Astrocyte of the cerebellum (primary cell): ENCODE measurements around the gene DPP10.

Source experiments
- DNase-seq: peaks from one replicate; pipeline ENCODE4 v3.0.0-alpha.2; 2011; ENCODE audit warnings: low read depth
- H3K4me3 ChIP-seq: 2 replicates; pipeline ENCODE4 v1.5.1; 2011; ENCODE audit warnings: mild to moderate bottlenecking, low read depth, low read length, moderate library complexity
- in situ Hi-C: cut with HindIII; loops from 2 replicates; pipeline ENCODE4 v1.10.0; 2017; ENCODE audit warnings: low sequenced_read_pairs
- TF ChIP-seq, protein P1 (sequence below): IDR thresholded peaks from 2 replicates; pipeline ENCODE4 v1.5.1; 2012; ENCODE audit warnings: low read length, low read depth, moderate library complexity, mild to moderate bottlenecking; ENCODE audit errors: missing control alignments

Gene DPP10

DNA sequence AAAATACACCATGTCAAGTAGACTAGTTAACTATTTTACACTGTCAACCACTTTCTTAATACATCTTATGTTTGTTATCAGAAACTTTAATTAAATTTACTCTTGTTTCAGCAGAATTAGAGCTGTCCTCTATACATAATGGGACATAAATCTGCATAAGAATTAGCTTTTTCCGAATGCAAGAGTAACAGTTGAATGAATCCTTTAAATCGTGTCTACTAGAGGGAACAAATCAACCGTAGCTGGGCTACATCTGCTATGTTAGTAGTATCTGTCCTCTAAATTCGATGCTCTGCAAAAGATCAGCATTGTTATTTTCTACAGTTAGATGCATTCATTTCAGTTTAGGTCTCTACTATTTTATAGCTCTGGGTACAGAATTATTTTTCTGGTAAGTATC is 1090.6 kb downstream of the DPP10 start:
- in situ Hi-C loops: no loop called here
- TF ChIP-seq, protein P1, sequence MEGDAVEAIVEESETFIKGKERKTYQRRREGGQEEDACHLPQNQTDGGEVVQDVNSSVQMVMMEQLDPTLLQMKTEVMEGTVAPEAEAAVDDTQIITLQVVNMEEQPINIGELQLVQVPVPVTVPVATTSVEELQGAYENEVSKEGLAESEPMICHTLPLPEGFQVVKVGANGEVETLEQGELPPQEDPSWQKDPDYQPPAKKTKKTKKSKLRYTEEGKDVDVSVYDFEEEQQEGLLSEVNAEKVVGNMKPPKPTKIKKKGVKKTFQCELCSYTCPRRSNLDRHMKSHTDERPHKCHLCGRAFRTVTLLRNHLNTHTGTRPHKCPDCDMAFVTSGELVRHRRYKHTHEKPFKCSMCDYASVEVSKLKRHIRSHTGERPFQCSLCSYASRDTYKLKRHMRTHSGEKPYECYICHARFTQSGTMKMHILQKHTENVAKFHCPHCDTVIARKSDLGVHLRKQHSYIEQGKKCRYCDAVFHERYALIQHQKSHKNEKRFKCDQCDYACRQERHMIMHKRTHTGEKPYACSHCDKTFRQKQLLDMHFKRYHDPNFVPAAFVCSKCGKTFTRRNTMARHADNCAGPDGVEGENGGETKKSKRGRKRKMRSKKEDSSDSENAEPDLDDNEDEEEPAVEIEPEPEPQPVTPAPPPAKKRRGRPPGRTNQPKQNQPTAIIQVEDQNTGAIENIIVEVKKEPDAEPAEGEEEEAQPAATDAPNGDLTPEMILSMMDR: no peak
- DNase-seq: no peak
- no peak overlapping the region for H3K4me3 ChIP-seq

DNA sequence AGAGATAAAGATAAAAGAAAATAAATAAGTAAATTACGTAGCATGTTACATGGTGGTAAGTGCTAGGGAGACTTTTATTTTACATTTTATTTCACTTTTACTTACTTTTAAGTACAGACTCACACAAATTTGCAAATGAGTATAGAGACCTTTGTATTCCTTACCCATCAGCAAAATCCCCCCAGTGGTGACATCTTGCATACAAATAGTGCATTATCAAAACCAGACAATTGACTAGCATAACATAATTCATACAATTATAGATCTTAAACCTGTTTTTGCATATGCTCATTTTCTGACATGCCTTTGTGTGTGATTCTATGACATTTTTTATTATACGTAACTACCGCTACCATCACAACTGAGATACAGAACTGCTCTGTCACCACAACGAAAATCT is 1099.4 kb downstream of the DPP10 start:
- H3K4me3 ChIP-seq: no peak overlapping the region
- DNase-seq: no peak
- in situ Hi-C loops: no loop called here
- TF ChIP-seq, protein P1: no peak

- TF ChIP-seq, protein P1: no peak
- DNase-seq: no peak
- in situ Hi-C loops: no loop called here
- H3K4me3 ChIP-seq: no peak overlapping the region
Measured at GRCh38 chr2:115542331-115542730, 1099.9 kb downstream of the DPP10 start.

DNA sequence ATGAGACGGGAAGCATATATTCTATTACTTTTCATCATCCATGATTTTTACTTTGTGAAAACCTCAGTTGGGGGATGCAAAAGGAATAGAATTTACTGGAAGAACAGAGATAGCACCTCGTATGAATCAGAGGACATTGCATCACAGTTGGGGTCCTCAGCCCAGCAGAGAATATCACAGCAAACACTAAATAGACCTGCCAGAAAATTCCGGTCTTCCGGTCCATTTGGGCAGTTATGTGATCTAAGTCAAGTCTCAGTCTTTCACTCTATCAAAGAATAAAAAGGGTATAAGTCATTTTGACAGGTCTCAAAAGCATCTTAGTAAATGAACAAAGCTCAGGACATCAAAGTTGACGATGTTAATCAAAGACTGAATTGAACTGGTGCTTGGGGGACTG is 1100.6 kb downstream of the DPP10 start:
- in situ Hi-C loops: no loop called here
- TF ChIP-seq, protein P1: no peak
- DNase-seq: no peak
- H3K4me3 ChIP-seq: no peak overlapping the region

DNA sequence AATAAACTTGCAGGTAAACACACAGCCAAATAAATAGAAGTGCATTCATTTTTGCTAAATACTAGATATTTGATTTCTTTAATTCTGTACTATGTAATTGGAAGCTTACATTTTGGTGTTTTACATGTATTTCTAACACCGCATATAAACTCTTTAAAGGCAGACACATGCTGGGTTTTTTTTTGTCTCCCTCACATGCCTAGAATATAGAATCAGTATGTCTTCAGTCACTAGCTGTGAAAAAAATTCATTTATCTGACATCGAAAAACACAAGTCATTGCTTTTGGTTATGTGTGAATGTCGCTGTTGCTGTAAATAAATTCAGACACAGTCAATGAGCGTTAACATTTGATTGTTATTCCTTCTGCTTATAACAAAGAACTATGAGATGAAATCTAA is 1101.0 kb downstream of the DPP10 start:
- H3K4me3 ChIP-seq: no peak overlapping the region
- TF ChIP-seq, protein P1: no peak
- no peak for DNase-seq
- in situ Hi-C loops: no loop called here

DNA sequence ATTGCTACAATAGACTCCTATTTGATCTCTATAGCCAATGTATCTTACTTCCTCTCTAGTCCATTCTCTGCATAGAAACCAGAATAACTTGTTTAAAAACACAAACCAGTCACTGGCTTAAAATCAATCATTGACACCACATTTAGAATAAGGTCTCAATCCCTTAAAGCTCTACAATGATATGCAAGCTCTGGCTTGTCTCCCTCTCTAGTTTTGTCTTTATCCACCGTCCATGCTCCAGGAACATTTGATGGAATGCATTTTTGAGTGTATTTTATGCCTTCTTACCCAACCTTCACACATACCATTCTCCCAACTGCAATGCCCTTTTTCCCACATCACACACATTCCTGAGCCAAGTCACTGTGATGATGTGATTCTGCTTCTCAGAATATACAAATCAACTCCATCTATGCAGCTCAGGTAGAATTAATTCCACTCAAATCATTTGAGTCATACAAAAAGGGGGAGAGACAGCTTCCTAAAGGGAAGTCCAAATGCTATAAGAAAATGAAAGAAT is 1107.2 kb downstream of the DPP10 start:
- TF ChIP-seq, protein P1: no peak
- in situ Hi-C loops: no loop called here
- no peak overlapping the region for H3K4me3 ChIP-seq
- no peak for DNase-seq

DNA sequence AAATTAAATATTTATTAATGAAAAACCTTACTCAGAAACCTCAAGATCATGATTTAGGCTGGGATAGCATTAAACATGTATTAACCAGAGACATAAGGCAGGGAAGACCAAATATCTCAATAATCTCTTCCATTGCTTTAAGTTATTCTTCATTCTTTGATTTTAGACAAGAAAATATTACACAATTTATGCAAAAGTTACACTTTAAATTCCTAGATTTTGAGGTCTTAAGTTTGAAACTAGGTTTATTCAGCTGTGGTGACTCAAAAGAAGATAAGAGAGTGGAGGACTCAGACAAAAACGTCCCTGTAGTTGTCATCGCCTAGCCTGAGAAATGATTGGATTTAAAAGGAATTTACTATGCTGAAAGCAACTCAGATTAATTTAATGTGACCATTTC is 1110.3 kb downstream of the DPP10 start:
- TF ChIP-seq, protein P1: no peak
- no peak overlapping the region for H3K4me3 ChIP-seq
- in situ Hi-C loops: no loop called here
- no peak for DNase-seq
